Stimulated activated CD4-positive, alpha-beta T cell treated with anti-CD3 and anti-CD28 coated beads, Interleukin-2, amount 100 ng/mL, for 48 hours (primary cell): Measurements from ENCODE around the gene ZEB2.

Experiments used
- DNase-seq, 2 donors: peaks; one replicate each; pipeline ENCODE4 v3.0.0-alpha.2; 2020

ZEB2 gene

GRCh38 chr2:144512470-144512869, 7.4 kb downstream of the ZEB2 start:
- DNase-seq, result no peak

GRCh38 chr2:144511937-144512336, 8.0 kb downstream of the ZEB2 start:
- DNase-seq, result no peak

- DNase-seq, result no peak
Measured at GRCh38 chr2:144511226-144511810, 8.6 kb downstream of the ZEB2 start.

GRCh38 chr2:144510294-144510991, 9.5 kb downstream of the ZEB2 start:
- no peak for DNase-seq

GRCh38 chr2:144509879-144510221, 10.1 kb downstream of the ZEB2 start:
- DNase-seq, result no peak

- no peak for DNase-seq
Measured at GRCh38 chr2:144509001-144509878, 10.7 kb downstream of the ZEB2 start.

GRCh38 chr2:144508172-144508851, 11.6 kb downstream of the ZEB2 start:
- no peak for DNase-seq

GRCh38 chr2:144507441-144508171, 12.3 kb downstream of the ZEB2 start:
- no peak for DNase-seq

- no peak for DNase-seq
Measured at GRCh38 chr2:144505245-144505831, 14.6 kb downstream of the ZEB2 start.

GRCh38 chr2:144504218-144504641, 15.7 kb downstream of the ZEB2 start:
- no peak for DNase-seq

GRCh38 chr2:144503242-144503641, 16.7 kb downstream of the ZEB2 start:
- no peak for DNase-seq

GRCh38 chr2:144502369-144502768, 17.6 kb downstream of the ZEB2 start:
- DNase-seq, result no peak

GRCh38 chr2:144501627-144502026, 18.3 kb downstream of the ZEB2 start:
- no peak for DNase-seq

- DNase-seq, result no peak
Measured at GRCh38 chr2:144501118-144501517, 18.8 kb downstream of the ZEB2 start.

GRCh38 chr2:144500563-144500962, 19.4 kb downstream of the ZEB2 start:
- DNase-seq, result no peak

- DNase-seq, result no peak
Measured at GRCh38 chr2:144498277-144498676, 21.6 kb downstream of the ZEB2 start.

- no peak for DNase-seq
Measured at GRCh38 chr2:144496977-144497598, 22.8 kb downstream of the ZEB2 start.

GRCh38 chr2:144496092-144496976, 23.6 kb downstream of the ZEB2 start:
- DNase-seq, result no peak

GRCh38 chr2:144495227-144496091, 24.5 kb downstream of the ZEB2 start:
- no peak for DNase-seq
